Retinal pigment epithelial cell (primary cell): ENCODE measurements around the gene HYOU1.

Experiments
- DNase-seq: peaks from one replicate; pipeline ENCODE4 v3.0.0-alpha.2; 2010; ENCODE audit warnings: low read depth
- H3K4me3 ChIP-seq: 2 replicates; pipeline ENCODE4 v1.5.1; 2011; ENCODE audit warnings: mild to moderate bottlenecking, low read length, control low read depth, moderate library complexity
- CTCF ChIP-seq: conservative IDR thresholded peaks from 2 replicates; pipeline ENCODE4 v1.5.1; 2011; ENCODE audit warnings: low read depth, low read length, control low read depth, inconsistent platforms

The HYOU1 gene

DNA sequence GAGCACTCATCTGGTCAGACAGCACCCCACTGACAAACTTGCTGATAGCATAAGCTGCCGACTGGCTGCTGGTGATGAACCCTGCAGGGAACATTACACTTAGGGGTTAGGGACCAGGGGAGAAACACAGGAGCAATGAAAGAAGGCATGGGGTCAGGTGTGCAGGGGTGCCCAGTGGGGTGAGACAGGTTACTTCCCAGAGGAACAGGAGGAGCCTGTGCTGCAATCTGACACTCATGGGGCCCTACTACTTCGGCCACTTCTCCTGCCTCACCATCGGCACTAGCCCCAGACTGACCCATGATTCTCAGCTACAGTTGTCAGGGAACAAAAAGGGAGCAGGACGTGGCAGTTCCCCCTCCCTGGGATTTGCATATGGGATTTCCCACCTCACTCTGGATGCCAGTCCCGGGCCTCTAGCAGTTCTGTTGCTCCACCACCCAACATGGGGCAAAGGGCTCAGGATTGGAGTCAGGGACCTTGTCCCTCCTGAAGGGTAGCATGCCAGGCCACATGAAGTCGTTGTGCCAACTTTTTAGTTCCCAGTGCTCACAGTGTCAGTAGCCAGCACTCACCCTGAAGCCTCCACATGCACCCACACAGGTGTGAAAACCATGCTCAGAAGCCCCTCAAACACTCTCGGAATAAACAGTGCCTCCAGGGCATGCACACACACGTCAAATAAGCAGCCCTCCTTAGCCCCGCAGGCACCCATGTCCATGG, 28.5 kb downstream of the HYOU1 start:
- TF ChIP-seq CTCF: no peak
- H3K4me3 ChIP-seq: no peak overlapping the region
- DNase-seq: no peak

GRCh38 chr11:119027561-119028345, 29.3 kb downstream of the HYOU1 start:
- DNase-seq: no peak
- no peak for TF ChIP-seq CTCF
- no peak overlapping the region for H3K4me3 ChIP-seq

DNA sequence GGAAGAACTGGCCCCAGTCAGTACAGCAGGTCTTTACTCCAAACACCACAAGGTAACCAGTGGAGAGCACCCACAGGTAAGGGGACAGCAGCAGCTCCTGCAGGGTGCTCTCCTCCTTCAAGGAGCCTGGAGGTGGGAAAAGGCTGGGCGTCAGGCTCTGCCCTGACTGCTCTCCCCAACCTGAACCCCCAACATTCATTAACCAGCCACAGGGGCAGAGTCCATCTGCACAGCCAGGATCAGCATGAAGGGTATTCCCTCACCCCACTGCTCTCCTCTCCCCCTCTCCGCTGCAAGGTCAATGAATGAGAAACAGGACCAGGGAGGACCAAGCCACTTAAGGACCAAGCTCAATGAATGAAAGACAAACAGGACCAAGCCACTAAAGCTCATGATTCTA, 30.0 kb downstream of the HYOU1 start:
- H3K4me3 ChIP-seq: no peak overlapping the region
- DNase-seq: no peak
- no peak for TF ChIP-seq CTCF

DNA sequence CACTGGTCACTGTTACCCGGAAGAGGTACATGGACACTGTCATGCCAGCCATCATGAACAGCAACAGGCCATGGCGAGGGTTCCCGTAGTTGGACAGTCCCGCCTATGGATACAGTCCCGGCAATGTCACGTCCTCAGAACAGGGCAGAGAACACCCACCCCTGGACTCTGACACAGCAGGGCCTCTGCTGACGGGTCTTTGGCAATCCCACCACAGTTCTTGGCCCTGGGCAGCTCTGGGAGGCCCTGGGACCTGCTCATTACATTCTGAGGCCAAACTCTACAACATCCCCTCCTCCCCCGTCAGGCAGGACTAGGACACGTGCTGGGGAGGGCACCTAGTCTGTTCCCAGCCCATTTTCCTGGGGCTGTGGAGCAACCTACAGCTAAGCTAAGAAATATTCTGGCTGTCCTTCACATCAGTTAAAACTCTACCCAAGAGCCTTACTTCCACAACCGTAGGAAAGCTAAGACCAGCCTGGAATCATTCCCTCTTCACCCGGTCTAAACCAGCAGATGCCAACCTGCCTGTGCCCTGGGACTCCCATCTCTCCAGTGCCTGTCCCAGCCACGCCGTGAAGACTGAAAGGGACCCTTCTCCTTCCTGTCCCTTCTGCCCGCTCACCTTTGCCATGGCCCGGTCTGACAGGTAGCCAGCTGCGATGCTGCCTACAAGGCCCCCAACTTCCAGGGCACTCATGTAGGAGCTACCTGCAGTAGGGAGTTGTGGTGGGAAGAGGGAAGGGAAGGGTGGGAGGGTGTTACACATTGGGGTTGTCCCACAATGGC, 30.8 kb downstream of the HYOU1 start:
- no peak for DNase-seq
- H3K4me3 ChIP-seq: no peak overlapping the region
- no peak for TF ChIP-seq CTCF

- DNase-seq: no peak
- no peak for TF ChIP-seq CTCF
- no peak overlapping the region for H3K4me3 ChIP-seq
These were observed 31.5 kb downstream of the HYOU1 start for GRCh38 chr11:119025541-119025940.

DNA sequence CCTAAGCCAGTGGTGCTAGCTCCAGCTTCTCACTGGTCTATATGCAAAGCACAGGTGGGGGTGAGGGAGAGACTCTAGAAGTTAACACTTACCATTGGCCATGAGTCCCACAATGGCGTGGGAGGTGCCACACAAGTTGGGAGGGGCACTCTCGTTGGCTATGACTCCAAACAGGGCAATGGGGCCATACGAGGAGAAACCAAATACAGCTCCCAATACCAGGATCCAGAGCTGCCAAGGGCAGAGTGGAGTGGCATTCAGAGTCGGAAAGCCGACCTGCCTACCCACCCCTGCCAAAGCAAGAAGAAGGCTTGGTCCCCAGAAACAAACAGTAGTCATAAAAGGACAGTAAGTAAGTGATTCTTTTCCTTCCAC, 31.9 kb downstream of the HYOU1 start:
- no peak for TF ChIP-seq CTCF
- no peak for DNase-seq
- no peak overlapping the region for H3K4me3 ChIP-seq
